Neural progenitor cell (in vitro differentiated cells): ENCODE results near the gene NOP53.

Experiments used
- EZH2 ChIP-seq: fragments of 200-600 bp; sonication (generic); IDR thresholded peaks from 2 replicates; pipeline ENCODE4 v1.6.1; 2017; ENCODE audit warnings: antibody characterized with exemption, mild to moderate bottlenecking, moderate library complexity
- EZH2phosphoT487 ChIP-seq: fragments of 200-600 bp; sonication (generic); IDR thresholded peaks from 2 replicates; pipeline ENCODE4 v1.6.1; 2017; ENCODE audit warnings: antibody characterized with exemption
- TF ChIP-seq, protein P1 (sequence below): fragments of 200-600 bp; sonication (generic); IDR thresholded peaks from 2 replicates; pipeline ENCODE4 v1.5.1; 2017; ENCODE audit warnings: antibody characterized with exemption, mild to moderate bottlenecking

DNA sequence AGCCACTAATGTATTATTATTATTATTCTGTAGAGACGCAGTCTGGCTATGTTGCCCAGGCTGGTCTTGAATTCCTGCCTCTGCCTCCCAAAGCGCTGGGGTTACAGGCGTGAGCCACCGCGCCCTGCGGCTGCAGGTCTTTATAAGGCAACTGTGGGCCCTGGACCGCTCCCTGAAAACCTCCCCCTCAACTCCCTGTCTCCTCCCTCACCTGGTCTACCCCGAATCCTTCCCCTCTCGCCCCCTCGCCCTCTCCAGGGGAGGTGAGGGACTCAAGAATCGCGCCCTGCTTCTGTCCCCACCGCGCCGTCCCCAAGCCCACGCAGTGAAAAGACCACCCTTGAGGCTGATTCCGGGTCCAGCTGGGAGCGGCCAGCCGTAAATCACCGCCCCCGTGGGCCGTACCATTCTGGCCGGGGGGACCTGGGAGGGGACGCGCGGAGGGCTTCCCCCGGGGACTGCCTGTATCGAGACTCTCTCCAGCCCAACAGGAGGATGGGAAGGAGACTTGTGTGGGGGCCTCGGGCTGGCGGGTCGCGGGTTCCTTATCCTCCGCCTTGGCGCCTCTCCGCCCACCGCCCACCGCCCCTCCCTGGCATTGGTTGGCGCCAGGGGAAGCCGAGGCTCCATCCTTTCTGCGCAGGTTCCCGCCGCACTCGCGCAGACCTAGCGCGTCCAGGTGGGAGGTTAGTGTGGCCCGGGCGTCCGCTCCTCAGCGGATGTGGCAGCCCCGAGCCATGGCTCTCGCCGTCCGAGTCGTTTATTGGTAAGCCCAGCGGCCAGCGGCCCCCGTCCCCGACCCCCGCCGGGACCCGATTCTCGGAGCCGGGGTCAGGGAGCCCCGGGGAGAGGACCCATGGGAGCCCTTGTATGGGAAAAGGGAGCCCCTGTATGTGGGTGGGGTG is 33.0 kb downstream of the NOP53 start, which contains the start of gene SELENOW:
- no peak for TF ChIP-seq EZH2
- TF ChIP-seq, protein P1, sequence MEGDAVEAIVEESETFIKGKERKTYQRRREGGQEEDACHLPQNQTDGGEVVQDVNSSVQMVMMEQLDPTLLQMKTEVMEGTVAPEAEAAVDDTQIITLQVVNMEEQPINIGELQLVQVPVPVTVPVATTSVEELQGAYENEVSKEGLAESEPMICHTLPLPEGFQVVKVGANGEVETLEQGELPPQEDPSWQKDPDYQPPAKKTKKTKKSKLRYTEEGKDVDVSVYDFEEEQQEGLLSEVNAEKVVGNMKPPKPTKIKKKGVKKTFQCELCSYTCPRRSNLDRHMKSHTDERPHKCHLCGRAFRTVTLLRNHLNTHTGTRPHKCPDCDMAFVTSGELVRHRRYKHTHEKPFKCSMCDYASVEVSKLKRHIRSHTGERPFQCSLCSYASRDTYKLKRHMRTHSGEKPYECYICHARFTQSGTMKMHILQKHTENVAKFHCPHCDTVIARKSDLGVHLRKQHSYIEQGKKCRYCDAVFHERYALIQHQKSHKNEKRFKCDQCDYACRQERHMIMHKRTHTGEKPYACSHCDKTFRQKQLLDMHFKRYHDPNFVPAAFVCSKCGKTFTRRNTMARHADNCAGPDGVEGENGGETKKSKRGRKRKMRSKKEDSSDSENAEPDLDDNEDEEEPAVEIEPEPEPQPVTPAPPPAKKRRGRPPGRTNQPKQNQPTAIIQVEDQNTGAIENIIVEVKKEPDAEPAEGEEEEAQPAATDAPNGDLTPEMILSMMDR: no peak
- TF ChIP-seq EZH2phosphoT487: no peak
